ENCODE measurements around the gene AKAP14. TPM values are rescaled to one million over a fixed set of nuclear protein-coding genes. Genes with fewer than 3 reads are reported as not detected.

The AKAP14 gene
- total and polyA plus RNA-seq, 2 of the 8 experiments (the other 6 are each of a cell fraction or from before 2014, with no cell fraction given): 0.79 to 1.3 TPM

DNA sequence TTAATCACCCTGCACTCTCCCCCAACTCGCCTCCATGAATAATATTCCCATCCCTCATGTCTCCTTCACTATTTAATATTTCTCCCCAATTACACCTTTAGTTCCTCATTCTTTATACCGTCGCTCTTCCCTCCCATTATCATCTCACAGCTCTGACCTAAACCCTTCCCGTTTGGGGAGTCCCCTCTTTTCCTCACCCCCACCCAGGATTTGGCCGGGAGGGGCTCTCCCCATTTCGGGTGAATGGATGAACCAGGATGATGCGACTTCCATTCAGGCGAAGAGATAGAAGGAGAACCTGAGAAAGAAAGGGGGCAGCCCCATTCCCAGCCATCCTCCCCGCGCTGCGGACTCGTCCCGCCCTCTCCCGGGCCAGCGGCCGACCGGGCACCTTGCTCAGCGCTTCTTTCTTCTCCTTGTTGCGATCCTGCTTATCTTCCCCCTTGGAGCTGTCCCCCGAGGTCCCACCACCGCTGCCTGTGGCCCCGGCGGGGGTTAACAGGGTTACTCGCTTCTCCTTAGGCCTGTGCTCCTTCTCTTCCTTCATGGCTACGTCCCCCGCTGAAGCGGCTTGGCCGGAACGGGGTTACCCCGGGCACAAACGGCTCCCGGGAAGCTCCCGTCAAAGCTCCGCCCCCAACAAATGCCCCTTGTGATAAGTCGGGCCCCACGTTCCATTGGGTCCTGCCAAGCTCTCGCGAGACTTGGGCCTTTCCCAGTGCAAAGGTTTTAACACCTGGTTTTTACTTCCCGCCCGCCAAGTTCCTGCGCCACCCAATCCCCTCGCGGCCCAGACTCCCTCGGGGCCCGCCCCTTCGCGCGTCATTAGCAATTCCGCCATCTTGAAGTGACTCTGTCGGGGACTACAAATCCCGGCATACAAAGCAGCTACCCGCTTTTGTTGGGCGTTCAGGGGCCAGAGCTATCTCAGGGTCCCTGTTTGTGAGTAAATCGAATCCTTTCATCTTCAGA is 43.0 kb upstream of the AKAP14 start, which contains the start of gene UPF3B:
UPF3B (minus strand) TSS at position 582 of the 972 bp plus-strand sequence; CDS start at position 547, 35 bp downstream.
- ChIA-PET POLR2A (ENCODE audit: partially characterized antibody) (interaction anchor here (0.7 to 3.2 kb wide), 13 partner anchors 10 to 352 kb away, joined by 3 to 29 read pairs (median 5); partner anchors contain the start of genes NDUFA1, RNF113A, RPL39 and UBE2A), CTCF (ENCODE audit: partially characterized antibody) (interaction anchor here (0.9 to 1.0 kb wide), 2 partner anchors 35 to 123 kb away, joined by 3 read pairs; no protein-coding TSS in a partner anchor)
- H2BK12ac ChIP-seq (ENCODE audit: low read depth, low read length): no peak within 1 kb of the TSS
- H3K14ac ChIP-seq (ENCODE audit: insufficient read length): no peak within 1 kb of the TSS
- H3K9me3 ChIP-seq (ENCODE audit: insufficient read depth in 2 of 2, low read depth in 1 of 2, low read length in 1 of 2): no peaks in the 10 kb centered on the region
- peak within 1 kb of the TSS; percentile 77 to 99 (median 92) for H3K4me3 ChIP-seq (ENCODE audit: extremely low read depth in 1 of 4, insufficient read depth in 2 of 4, low read depth in 3 of 4, low read length in 4 of 4)
- H3K23ac ChIP-seq (ENCODE audit: insufficient read length): no peak within 1 kb of the TSS
- 2 to 100% methylated on average over 1 to 22 of the region's 54 CpGs for WGBS, 2 experiments (ENCODE audit: extremely low coverage in 1 of 2, insufficient coverage in 1 of 2, insufficient read length in 1 of 2, insufficient replicate concordance in 2 of 2, low coverage in 1 of 2, low lambda C conversion rate in 2 of 2, missing lambda C conversion rate in 1 of 2)
- peaks cover 4% of the 10 kb centered on the region; the same call in 1 of the 2 replicates for H3K23me2 ChIP-seq (ENCODE audit: low read depth, low read length)
- H3K18ac ChIP-seq (ENCODE audit: extremely low read depth, low read length): peak within 1 kb of the TSS; percentile 87
- 0 out of 2 replicates have a peak within 1 kb of the TSS, but pooled peaks have one; percentile 59 for H2AFZ ChIP-seq (ENCODE audit: low read length)
- peaks cover 0 to 16% of the 10 kb centered on the region in 2 experiments; a peak in 3 of 4 replicates for H3K79me2 ChIP-seq (ENCODE audit: control insufficient read depth in 1 of 2, insufficient read depth in 2 of 2, low read length in 2 of 2)
- H3K4me2 ChIP-seq (ENCODE audit: insufficient read depth in 1 of 2, low read depth in 2 of 2, low read length in 2 of 2): peak within 1 kb of the TSS; percentile 69 to 76
- H3K36me3 ChIP-seq (ENCODE audit: control insufficient read depth in 2 of 4, insufficient read depth in 4 of 4, low read length in 3 of 4): peaks cover 0 to 26% (median 5%) of the 10 kb centered on the region in 4 experiments; a peak in 4 of 8 replicates
- peak within 1 kb of the TSS; percentile 95 for H3K27ac ChIP-seq (ENCODE audit: low read depth, low read length)
- no peaks in the 10 kb centered on the region for H3K27me3 ChIP-seq (replicated peaks in 1 of 4; ENCODE audit: control insufficient read depth in 3 of 4, extremely low read depth in 1 of 4, insufficient read depth in 3 of 4, low read length in 3 of 4)
- FAIRE-seq: peak; percentile 55
- H2BK5ac ChIP-seq (ENCODE audit: low read depth, low read length): peak within 1 kb of the TSS; percentile 88
- H3K9ac ChIP-seq (replicated peaks in 1 of 4; ENCODE audit: extremely low read depth in 1 of 4, low read depth in 3 of 4, low read length in 3 of 4): peak within 1 kb of the TSS; percentile 63 to 98 (median 92)
- H2BK20ac ChIP-seq (ENCODE audit: low read length): no peak within 1 kb of the TSS
- H4K5ac ChIP-seq (ENCODE audit: insufficient read length, low read depth, low read length): peak within 1 kb of the TSS; percentile 78
- peak; percentile 85 to 93 for DNase-seq (ENCODE audit: low read depth in 1 of 2, low spot score in 2 of 2)
- H4K8ac ChIP-seq (ENCODE audit: extremely low read depth, insufficient read depth, low read length): peak within 1 kb of the TSS; percentile 89; the same call in 1 of the 2 replicates
- H2BK15ac ChIP-seq (ENCODE audit: low read length): no peak within 1 kb of the TSS
- no peak within 1 kb of the TSS for H3K4ac ChIP-seq (replicated peaks; ENCODE audit: insufficient read length, low read depth, low read length)
- no peaks in the 10 kb centered on the region for H4K20me1 ChIP-seq (replicated peaks in 1 of 2; ENCODE audit: control insufficient read depth in 1 of 2, insufficient read depth in 2 of 2, low read length in 2 of 2)
- no peak within 1 kb of the TSS for H2BK120ac ChIP-seq (replicated peaks; ENCODE audit: low read depth, low read length)
- no peak within 1 kb of the TSS for H3K56ac ChIP-seq (replicated peaks; ENCODE audit: insufficient read length, low read depth, low read length)
- no peak within 1 kb of the TSS for H2AK5ac ChIP-seq (ENCODE audit: low read depth, low read length)
- no peaks in the 10 kb centered on the region for H3K4me1 ChIP-seq (replicated peaks in 1 of 4; ENCODE audit: control insufficient read depth in 3 of 4, insufficient read depth in 4 of 4, low read length in 3 of 4)
- no peaks in the 10 kb centered on the region for H3K79me1 ChIP-seq (ENCODE audit: low read depth, low read length)
- no peak within 1 kb of the TSS for H4K91ac ChIP-seq (replicated peaks; ENCODE audit: insufficient read length, low read length)
- TF ChIP-seq TAF7 (optimal IDR thresholded peaks at IDR 0.05; ENCODE audit: borderline replicate concordance, low read depth, low read length) (peak; percentile 39), SIX5 (IDR thresholded peaks at IDR 0.05; ENCODE audit: low read depth, low read length) (peak; percentile 28; the same call in 1 of the 2 replicates), POLR2A (IDR thresholded peaks at IDR 0.05; ENCODE audit: control extremely low read depth in 1 of 2, low read depth in 2 of 2, low read length in 2 of 2) (peak; percentile 85 to 86), KDM5A (IDR thresholded peaks at IDR 0.05; ENCODE audit: low read length) (no peak), POLR2AphosphoS5 (IDR thresholded peaks at IDR 0.05; ENCODE audit: low read depth, low read length) (peak; percentile 87), SP2 (IDR thresholded peaks at IDR 0.05; ENCODE audit: low read length) (no peak), TAF1 (IDR thresholded peaks at IDR 0.05; ENCODE audit: low read depth, low read length) (peak; percentile 79), CREB1 (IDR thresholded peaks at IDR 0.05) (peak; percentile 70), GABPA (IDR thresholded peaks at IDR 0.05; ENCODE audit: borderline replicate concordance, insufficient read depth, low read length) (no peak), SIN3A (conservative IDR thresholded peaks at IDR 0.05 in 1 of 2, IDR thresholded peaks at IDR 0.05 in 1 of 2; ENCODE audit: low read depth in 1 of 2, low read length in 2 of 2) (no peak; a peak in 1 of 4 replicates)
- TF ChIP-seq, protein P1, sequence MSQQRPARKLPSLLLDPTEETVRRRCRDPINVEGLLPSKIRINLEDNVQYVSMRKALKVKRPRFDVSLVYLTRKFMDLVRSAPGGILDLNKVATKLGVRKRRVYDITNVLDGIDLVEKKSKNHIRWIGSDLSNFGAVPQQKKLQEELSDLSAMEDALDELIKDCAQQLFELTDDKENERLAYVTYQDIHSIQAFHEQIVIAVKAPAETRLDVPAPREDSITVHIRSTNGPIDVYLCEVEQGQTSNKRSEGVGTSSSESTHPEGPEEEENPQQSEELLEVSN (IDR thresholded peaks at IDR 0.05): peak; percentile 86
